Measurements from ENCODE around the gene JAM3.

GRCh38 chr11:134030853-134031252 lies 38.0 kb upstream of the JAM3 start:
- TF ChIP-seq CTCF (conservative IDR thresholded peaks at IDR 0.05) (no peak; the same call in 1 of the 2 replicates), ZFX (IDR thresholded peaks at IDR 0.05) (no peak)

Measured in C4-2B (cell line).